LHCN-M2 (cell line): ENCODE measurements around the gene DLG3. TPM values are rescaled to one million over a fixed set of nuclear protein-coding genes. Genes with fewer than 3 reads are reported as not detected.
A peak's percentile ranks its signal among the peaks of the same experiment; 100 is the strongest.

ENCODE experiments used
- DNase-seq: peaks from one replicate; pipeline ENCODE4 v3.0.0-alpha.2; 2012; ENCODE audit warnings: low read depth
- total RNA-seq: library from RNA; depleted of rRNA; stranded (reverse); fragments of >200 nt; gene quantifications from 2 replicates; pipeline ENCODE4 v1.2.3, GENCODE V29; 2014

Gene DLG3
- total RNA-seq, 1 experiment from 2014 or later: 6.8 TPM

GRCh38 chrX:70437011-70437410, 7.6 kb upstream of the DLG3 start:
- DNase-seq: no peak

DNA sequence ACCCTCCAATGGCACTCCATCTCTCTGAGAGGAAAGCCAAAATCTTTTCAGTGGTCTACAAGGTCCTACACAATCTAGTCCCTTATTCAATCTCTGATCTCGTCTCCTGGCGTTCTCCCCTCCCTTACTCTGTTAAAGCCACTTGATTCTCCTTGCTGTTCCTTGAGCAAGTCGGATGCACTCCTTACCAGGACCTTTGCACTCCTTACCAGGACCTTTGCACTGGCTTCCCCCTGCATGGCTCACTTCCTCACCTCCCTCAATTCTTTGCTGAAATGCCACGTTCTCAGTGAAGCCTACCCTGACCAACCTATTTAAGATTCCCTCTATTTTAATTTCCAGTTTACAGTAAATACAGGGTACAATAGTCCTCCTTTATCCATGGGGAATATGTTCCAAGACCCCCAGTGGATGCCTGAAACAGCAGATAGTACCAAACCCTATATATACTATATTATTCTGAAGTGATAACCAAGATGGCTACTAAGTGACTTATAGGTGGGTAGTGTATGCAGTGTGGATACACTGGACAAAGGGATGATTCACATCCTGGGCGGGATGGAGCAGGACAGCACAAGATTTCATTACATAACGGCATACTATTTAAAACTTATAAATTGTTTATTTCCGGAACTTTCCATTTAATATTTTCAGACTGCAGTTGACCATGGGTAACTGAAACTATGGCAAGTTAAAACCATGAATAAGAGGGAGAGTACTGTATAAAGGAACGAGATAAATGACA, 6.5 kb upstream of the DLG3 start:
- DNase-seq: peak; percentile 25

DNA sequence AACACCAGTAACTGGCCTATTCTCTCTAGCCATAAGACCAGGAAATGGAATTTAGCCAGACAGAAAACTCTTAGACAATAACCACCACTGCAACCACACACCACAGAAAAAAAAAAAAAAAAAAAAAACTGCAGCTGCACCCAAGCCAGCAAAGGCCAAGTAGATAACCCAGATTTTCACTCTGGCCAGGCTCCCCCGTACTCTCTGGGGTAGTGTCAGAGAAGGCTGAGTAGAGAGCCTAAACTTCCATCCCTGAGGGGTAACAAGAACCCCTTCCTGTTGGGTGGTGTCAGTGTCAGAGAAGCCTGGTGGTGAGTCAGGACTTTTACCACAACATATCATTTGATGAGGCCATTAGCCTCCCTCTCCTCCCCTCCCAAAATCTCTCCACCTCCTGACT, 5.6 kb upstream of the DLG3 start:
- DNase-seq: peak; percentile 46

DNA sequence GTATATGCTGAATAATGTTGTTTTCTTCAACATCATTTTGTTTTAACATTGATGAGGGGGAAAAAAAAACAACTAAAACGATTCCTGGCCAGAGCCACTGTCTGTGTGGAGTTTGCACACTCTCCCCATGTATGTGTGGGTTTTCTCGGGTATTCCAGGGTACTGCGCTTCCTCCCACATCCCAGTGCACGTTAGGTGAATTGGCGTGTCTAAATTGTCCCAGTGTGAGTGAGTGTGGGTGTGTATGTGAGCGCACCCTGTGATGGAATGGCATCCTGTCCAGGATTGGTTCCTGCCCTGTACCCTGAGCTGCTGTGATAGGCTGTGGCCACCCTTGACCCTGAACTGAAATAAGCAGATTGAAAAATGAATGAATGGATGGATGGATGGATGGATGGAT, 2.4 kb upstream of the DLG3 start:
- DNase-seq: no peak

GRCh38 chrX:70444946-70445656, 466 bp downstream of the DLG3 start:
- DNase-seq: no peak

DNA sequence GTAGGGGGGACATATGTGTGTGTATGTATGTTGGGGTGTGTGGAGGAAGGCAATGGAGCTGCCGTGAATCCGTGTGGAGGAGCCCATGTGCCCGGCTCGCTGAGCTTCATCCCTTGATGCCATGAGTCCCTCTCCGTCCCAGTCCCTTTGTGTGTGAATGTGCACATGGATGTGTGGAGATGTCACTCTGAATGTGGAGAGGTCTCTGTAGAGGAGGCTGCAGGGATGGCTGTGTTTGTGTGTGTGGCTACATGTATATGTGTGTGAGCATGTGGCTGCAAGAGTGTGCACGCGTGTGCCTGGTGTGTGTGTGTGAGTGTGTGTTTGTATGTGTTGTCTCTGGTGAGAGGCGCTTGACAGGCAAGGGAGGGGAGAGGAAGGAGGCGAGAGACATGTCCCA, 1.3 kb downstream of the DLG3 start:
- no peak for DNase-seq

DNA sequence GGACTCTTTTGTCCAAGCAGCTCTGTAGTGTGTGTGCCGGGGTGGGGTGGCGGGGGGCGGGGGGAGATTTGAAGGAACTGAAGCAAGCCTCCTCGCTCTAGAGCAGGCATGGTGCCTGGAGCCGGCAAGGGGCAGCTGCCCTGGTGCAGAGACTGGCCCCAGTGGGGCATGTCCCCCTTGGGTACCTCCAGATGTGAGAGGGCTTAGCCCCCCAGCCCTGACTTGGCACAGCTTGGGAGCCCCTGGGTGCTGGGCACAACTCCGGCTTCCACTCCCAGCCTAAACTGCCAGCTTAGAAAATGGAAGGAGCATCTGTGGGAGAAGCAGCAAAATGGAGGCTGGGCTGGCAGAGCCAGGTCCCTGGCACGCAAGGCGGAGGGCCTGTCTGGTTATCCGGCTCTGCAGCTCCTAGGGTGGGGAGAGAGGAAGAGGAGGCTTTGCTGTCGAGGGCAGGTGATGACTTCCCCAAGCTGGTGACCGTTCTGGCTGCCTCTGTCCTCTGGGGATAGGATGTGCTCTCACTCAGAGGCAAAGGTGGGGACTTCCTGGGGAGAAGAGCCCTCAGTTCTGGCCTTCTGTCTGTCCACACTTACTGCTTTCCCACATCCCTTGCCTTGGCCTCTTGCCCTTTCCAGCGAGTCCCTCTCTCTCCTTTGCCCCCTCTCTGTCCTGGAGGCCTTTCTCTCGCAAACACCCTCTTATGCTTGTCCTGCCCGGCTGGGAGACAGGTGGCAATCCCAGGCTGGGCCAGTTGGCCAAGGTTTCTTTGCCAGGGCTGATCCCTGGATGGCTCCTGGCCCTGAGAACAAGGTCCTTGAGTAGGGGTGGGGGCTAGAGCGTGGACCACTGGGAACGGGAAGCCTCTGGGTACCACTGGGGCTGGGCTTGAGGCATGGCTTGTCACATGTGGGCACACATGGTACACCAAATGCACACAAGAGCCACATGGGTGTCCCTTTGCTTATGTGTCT, 2.0 kb downstream of the DLG3 start:
- DNase-seq: no peak

GRCh38 chrX:70449457-70449966, 4.9 kb downstream of the DLG3 start:
- DNase-seq: no peak

GRCh38 chrX:70452143-70452733, 7.6 kb downstream of the DLG3 start:
- peak; percentile 29 for DNase-seq

DNA sequence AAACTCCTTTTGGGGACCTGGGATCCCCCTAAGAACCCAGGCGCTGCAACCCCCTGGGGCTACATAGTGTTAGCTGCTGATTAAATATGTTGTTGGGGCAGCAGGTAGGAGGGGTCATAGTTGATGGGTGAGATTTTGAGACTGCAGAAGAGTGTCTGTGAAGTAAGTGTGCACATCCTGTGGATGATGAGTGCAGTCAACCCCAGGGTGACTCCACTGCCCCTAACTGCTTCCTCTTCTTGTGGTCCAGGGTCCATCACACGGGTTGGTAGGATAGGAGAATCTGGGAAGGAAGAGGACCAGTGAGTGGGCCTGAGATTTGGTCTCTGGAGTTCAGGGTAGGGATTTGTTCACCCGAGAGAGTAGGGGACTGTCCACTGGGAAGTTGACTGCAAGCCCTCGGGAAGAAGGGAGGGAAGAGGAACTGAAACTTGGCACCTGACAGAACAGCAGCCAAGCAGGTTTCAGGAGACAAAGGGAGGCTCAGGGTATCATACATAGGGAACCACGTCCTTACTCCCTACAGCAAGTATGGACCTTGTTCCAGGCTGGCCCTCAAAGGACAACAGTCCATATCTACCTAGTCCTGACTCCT, 8.5 kb downstream of the DLG3 start:
- no peak for DNase-seq

DNA sequence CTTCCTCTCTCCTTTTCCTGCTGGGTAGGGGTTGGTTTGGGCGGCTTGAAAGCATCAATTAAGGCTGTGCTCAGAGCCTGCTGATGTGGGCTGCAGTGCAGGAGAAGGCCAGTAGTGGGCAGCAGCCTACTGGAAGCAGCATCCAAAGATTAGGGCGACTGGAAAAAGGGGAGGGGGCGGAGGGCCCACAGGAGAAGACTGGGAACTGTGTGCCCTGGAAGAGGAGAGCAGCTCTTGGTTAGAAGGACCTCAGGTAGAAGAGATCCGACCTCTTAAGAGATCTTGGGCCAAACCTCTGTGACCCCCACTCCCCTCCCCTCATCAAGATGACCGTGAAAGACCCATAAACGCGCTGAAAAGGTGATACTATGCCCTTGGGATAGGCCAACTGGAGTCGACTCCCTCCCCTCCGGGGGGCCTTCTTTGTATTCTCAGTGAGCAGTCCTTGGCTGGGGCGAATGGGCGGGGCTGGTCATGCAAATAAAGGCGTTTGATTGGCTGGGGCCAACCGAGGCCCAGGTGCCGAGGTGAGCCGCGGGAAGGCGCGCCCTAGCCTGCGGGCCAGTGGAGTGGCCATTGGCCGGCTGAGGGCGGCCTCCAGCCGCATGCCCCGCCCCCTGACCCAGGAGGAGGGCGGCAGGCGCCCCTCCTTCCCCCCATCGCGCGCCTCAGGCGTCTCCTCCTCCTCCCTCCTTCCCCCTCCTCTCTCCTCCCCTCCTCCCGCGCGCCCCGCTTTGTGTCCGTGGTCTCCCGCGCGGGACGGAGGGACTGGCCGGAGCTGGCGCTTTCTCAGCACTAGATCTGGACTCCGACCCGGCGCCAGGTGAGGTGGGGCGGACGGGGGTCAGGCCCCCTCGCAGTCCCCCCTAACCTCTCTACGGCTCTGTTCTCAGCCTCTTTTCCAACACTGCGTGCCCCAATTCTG, 10.1 kb downstream of the DLG3 start:
- peak; percentile 25 for DNase-seq

GRCh38 chrX:70455366-70456202, 10.9 kb downstream of the DLG3 start:
- DNase-seq: no peak

GRCh38 chrX:70456256-70456655, 11.6 kb downstream of the DLG3 start:
- DNase-seq: no peak

GRCh38 chrX:70461026-70461425, 16.4 kb downstream of the DLG3 start:
- no peak for DNase-seq

GRCh38 chrX:70464051-70464450, 19.4 kb downstream of the DLG3 start:
- no peak for DNase-seq

GRCh38 chrX:70466968-70467367, 22.3 kb downstream of the DLG3 start:
- DNase-seq: no peak

DNA sequence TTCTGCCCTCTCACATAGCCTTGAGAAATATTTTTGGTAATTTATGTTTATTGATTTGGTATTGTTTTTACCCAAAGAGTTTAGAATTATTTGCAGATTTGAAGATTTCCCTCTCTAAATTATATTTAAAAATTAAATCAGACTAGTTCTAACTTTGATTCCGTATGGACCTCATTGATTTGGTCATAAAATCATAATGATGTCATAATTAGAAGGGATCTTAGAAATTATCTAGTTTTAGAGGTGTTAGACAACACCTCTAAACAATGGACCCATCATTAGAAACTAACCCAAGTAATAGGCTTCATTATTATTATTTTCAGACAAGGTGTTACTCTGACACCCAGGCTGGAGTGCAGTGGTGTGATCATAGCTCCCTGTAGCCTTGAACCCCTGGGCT, 24.1 kb downstream of the DLG3 start:
- DNase-seq: no peak

DNA sequence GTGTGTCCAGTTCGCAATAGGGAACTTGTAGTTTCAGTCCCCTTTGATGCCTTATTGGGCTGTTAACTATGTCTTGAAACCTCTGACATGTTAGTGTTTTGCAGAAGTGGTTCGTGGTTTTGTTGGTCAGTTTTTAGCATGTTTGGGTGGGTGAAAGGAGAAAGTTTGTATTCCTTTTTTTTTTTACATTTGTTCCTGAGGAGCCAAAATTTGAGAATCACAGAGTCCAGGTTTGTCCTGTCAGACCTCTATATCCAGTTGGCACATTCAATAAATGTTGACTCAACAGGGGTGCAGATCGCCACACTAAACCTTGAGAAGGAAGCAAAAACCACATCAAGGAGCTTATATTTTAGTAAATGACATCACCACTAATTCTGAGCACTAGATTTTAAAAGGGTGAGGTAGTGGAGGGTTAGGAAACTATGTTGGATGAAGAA, 26.2 kb downstream of the DLG3 start:
- DNase-seq: no peak
